GM12801 (cell line): ENCODE results near the gene GFY.

Experiments
- TF ChIP-seq, protein P1 (sequence below): IDR thresholded peaks from one replicate; pipeline ENCODE4 v1.5.1; 2011; ENCODE audit warnings: control low read depth; ENCODE audit not compliant: insufficient read length; ENCODE audit errors: extremely low read depth

The GFY gene

GRCh38 chr19:49423985-49424303 is 1.2 kb upstream of the GFY start:
- TF ChIP-seq, protein P1, sequence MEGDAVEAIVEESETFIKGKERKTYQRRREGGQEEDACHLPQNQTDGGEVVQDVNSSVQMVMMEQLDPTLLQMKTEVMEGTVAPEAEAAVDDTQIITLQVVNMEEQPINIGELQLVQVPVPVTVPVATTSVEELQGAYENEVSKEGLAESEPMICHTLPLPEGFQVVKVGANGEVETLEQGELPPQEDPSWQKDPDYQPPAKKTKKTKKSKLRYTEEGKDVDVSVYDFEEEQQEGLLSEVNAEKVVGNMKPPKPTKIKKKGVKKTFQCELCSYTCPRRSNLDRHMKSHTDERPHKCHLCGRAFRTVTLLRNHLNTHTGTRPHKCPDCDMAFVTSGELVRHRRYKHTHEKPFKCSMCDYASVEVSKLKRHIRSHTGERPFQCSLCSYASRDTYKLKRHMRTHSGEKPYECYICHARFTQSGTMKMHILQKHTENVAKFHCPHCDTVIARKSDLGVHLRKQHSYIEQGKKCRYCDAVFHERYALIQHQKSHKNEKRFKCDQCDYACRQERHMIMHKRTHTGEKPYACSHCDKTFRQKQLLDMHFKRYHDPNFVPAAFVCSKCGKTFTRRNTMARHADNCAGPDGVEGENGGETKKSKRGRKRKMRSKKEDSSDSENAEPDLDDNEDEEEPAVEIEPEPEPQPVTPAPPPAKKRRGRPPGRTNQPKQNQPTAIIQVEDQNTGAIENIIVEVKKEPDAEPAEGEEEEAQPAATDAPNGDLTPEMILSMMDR = no peak

DNA sequence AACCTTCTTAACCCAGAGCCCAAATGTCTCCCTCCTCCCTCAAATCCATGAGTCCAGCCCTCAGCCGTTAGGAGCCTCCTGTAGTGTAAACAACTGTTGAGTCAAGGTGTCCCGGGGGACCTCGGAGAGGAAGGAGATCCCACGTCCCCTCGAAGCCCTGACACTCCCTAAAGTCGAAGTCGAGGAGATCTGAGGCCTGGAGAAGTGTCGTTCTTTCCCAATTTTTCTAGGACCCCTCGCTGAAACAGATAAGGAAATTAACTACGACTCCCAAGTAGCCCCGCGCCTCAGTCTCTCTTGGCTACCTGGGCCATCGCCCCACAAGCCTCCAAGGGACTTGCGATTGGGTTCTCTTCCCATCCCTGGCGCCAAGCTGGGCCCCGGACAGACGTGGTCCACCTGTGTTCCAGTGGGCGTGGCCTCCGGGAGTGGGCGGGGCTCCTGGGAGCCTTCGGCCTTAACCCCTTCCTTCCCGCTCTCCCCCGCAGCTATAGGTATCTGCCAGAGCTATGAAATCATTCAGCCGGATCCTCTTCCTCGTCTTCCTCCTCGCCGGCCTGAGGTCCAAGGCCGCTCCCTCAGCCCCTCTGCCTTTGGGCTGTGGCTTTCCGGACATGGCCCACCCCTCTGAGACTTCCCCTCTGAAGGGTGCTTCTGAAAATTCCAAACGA is 869 bp downstream of the GFY start:
- TF ChIP-seq, protein P1 = no peak

GRCh38 chr19:49427339-49427738 is 2.2 kb downstream of the GFY start:
- TF ChIP-seq, protein P1 = no peak

DNA sequence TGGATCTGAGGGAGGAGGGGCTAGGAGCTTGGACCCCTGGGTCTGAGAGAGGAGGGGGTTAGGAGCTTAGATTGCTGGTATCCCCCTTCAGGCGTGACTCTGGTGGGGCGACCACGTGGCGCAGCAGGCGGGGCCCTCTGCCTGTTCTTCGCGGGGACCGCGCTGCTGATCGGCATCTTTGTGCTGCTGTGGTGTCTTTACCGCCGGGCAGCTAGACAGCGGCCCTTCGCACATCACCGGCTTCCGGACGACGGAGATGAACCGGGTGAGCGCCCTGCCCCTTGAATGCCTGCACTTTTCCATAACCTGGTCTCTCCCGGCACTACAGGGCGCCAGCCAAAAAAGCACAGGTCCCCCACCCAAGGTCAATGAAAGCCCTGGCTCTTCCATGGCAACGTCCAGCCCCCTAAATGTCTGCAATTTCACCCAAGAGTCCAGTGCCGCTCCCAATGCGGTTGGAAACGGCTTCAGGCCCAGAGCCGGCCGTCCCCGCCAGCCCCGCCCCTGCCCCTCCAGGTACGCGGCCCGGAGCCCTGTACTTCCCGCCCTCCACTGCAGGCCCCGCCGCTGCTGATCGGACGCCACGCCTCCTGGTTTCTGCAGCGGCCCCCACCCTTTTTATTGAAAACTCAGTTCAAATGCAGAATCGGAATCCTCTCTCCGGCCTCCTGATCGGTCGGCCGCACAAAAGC is 2.8 kb downstream of the GFY start:
- TF ChIP-seq, protein P1 = no peak

DNA sequence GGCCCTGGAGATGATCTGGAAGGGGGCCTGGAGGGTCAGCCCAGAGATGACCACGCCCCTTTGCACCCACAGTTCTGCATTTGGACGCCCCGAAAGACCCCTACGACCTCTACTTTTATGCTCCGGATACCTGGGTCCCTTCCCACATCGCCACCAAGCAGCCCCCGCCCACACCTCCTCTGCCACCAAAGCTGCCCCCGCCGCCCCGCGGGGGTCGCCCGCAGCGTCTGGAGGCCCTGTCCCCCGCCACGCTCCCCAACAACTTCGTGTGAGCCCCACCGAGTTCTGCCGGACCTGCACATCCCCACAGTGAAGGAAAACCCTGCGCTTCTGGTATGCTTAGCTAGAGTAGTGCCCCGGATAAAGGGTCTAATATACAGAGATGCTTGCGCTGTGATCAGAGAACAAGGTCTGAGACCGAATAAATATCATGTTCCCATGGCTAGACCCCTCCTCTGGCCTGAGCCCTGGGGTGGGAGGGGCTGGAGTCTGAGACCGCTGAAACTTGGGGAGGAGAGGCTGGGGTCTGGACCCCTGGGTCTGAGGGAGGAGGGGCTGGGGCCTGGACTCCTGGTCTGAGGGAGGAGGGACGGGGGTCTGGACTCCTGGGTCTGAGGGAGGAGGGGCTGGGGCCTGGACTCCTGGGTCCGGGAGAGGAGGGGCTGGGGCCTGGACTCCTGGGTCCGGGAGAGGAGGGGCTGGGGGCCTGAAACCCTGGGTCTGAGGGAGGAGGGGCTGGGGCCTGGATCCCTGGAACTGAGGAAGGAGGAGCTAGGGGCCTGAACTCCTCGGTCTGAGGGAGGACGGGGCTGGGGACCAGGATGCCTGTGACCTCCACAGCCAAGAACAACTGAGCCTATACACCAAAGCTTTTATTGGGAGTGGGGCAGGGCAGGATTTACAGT is 3.6 kb downstream of the GFY start:
- TF ChIP-seq, protein P1 = no peak

DNA sequence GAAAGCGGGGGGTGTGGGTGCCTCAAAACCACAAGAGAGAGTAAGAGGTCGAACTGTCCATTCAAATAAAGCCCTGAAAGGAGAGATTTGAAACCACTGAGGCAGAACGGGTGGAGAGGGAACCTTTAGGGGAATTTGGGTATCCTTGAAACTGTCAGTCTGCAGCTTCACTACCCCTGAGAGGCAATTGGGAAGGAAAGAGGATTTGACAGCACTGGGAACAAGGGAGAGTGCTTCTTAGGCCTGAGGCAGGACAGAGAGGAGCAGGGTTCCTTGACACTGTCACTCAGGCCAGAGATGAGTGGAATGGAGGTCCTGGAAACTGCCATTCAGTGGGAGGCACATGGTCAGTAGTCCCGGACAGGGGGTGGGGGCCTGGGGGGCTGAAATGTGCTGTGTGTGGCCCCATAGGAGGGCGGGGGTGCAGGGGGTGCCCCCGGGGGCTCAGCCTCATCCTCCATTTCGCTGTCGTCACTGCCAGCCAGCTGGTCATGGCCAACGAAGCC is 5.0 kb downstream of the GFY start:
- TF ChIP-seq, protein P1 = no peak

GRCh38 chr19:49430678-49431329 is 5.6 kb downstream of the GFY start:
- TF ChIP-seq, protein P1 = no peak
